Right cardiac atrium (tissue), 5 donors: ENCODE measurements around the gene PTPRG. TPM values are rescaled to one million over a fixed set of nuclear protein-coding genes. Genes with fewer than 3 reads are reported as not detected.

Experiments used
- ATAC-seq, 2 donors: fragments of 200-7000 bp; cut with Tn5 transposase; one replicate each; pipeline versions ENCODE4 v1.8.0 to v1.9.1; 2020; ENCODE audit warnings: moderate library complexity in 2 of 2, mild to moderate bottlenecking in 1 of 2
- DNase-seq, 3 donors: peaks; one replicate each; pipeline ENCODE4 v3.0.0-alpha.2; 2020
- H3K27ac ChIP-seq: one replicate; pipeline ENCODE4 v1.5.1; 2013; ENCODE audit warnings: mild to moderate bottlenecking, low read length, control low read depth, moderate library complexity
- H3K27me3 ChIP-seq: one replicate; pipeline ENCODE4 v1.6.1; 2013; ENCODE audit not compliant: control insufficient read depth, insufficient read depth
- H3K4me1 ChIP-seq: one replicate; pipeline ENCODE4 v1.6.1; 2013; ENCODE audit warnings: low read length; ENCODE audit not compliant: control insufficient read depth, insufficient read depth
- H3K4me3 ChIP-seq: one replicate; pipeline ENCODE4 v1.5.1; 2013; ENCODE audit warnings: low read length, control low read depth
- H3K9me3 ChIP-seq: one replicate; pipeline ENCODE4 v1.6.1; 2013; ENCODE audit warnings: low read length; ENCODE audit not compliant: control insufficient read depth
- whole genome bisulfite sequencing: extraction: QIAGEN DNeasy Blood & Tissue Kit; methylation state at CpG from one replicate; pipeline ENCODE4 v1.1.7; 2013; 5-methylcytosine and 5-hydroxymethylcytosine counted together
- intact Hi-C, 4 donors: fragments of 100-400 bp; cut with DNase I; formaldehyde crosslinking; loops; one replicate each; pipeline versions ENCODE4 v1.11.0 to v1.14.0; 2022 to 2023
- polyA plus RNA-seq: library from polyadenylated mRNA; stranded (reverse); fragments of 200-250 nt; gene quantifications from one replicate; pipeline ENCODE4 v1.2.3, GENCODE V29; 2013
- total RNA-seq, 4 donors: library from RNA; stranded (reverse); fragmentation: NEBNext Ultra II Directional; extraction: Animal tissue kit (Norgen Biotek cat#: 25700); gene quantifications; one replicate each; pipeline ENCODE4 v1.2.1, GENCODE V29; 2021
- donor health status: healthy with polysubstance abuse.
- donor health status: DM: no; HTN: yes; CAD: no.
- donor health status: DM: no; HTN: no; CAD: no.
- donor health status: DM: no; HTN: yes; CAD: no; lungs with severe emphysema.
- donor health status: DM: yes; HTN: yes; CAD: no.

Gene PTPRG
- total and polyA plus RNA-seq, 5 donors, result 8.6 to 50.7 (median 32.3) TPM

DNA sequence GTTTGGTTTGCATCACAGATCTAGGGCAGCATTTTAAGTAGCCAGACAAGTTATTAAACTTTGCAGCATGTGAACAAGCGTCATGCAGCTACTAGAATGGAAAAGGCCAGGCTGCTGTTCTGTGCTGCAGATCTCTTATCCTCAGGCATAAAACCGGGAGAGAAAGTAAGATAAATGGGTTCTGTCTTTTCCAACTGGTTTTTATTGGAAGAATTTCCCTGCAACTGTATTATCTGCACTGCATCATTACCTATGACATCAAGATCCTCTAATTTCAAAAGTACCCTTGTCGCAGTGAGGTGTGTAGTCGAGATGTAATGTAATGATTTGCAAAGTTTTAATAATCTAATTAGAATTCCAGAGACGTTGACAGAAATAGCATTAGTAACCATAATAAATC lies 571.6 kb downstream of the PTPRG start:
- no peak overlapping the region for H3K27ac ChIP-seq
- DNase-seq, result no peak
- WGBS, result 78% methylated on average over 5 of the region's 5 CpGs
- intact Hi-C loops, result no loop called here
- H3K9me3 ChIP-seq, result no peaks in the 10 kb centered on the region
- no peak for ATAC-seq
- H3K27me3 ChIP-seq, result no peaks in the 10 kb centered on the region
- peaks cover 9% of the 10 kb centered on the region for H3K4me1 ChIP-seq
- no peak overlapping the region for H3K4me3 ChIP-seq

DNA sequence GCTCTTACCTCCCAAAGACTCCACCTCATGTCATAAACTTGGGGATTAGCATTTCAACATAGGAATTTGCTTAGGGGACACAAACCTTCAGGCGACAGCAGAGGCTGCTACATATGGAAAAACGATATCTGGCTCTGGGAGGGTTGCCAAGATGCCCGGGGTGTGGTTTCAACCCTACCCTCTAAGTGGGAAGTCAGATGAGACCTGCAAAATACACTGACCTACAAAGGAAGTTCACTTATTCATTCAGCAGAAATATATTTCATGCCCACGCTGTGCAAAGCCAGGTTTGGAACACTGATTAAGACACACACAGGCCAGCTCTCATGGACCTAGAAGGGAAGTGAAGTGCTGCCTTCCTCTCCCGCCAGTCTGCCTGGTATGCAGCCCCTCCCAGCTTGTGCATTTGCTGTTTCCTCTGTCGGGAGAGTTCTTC lies 572.7 kb downstream of the PTPRG start:
- Histone ChIP-seq H3K27me3 (no peaks in the 10 kb centered on the region), H3K27ac (peak overlapping the region; percentile 87), H3K4me3 (no peak overlapping the region), H3K4me1 (peaks cover 9% of the 10 kb centered on the region), H3K9me3 (no peaks in the 10 kb centered on the region)
- intact Hi-C loops, result no loop called here
- WGBS, result 14% methylated on average over 6 of the region's 6 CpGs
- peak; percentile 73 to 85 (median 78) for DNase-seq
- peak; percentile 88 to 96 for ATAC-seq

DNA sequence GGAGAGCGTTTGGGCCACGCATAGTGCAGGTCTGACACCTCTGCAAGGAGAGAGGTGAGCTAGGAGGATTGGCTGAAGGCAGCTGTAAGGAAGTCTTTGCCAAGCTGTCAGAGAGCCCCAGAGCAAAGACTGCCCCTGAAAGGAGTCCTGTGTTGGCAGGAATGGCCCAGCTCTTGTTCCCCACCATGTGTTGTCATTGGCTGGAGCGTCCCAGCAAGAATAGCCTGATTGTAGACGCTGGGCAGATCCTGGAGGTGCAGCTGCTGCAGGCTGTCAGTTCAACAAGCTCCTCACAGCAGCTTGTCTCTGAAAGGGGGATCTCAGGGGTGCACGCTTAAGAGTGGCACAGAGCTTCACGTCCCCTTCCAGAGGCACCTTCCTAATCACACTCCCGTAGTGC lies 574.4 kb downstream of the PTPRG start:
- intact Hi-C loops, result no loop called here
- Histone ChIP-seq H3K4me1 (peaks cover 9% of the 10 kb centered on the region), H3K27ac (no peak overlapping the region), H3K4me3 (no peak overlapping the region), H3K9me3 (no peaks in the 10 kb centered on the region), H3K27me3 (no peaks in the 10 kb centered on the region)
- 84% methylated on average over 7 of the region's 7 CpGs for WGBS
- DNase-seq, result no peak
- no peak for ATAC-seq

DNA sequence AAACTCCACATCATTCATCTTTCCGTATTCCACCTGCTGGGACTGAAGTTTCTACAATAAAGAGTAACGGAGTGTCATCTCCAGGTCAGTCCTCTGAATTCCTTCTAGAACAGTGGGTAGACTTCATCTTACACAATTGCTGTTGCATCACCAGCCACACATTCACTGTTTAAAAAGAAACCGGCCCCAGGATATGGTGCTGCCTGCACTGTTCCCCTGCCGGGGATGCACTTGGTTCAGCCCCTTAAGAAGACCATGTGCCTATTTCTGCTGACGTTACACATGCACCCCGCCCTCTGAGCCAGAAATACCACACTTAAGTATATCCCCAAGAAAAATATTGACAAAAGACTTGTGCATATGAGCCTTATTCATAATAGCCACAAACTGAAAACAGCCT lies 578.6 kb downstream of the PTPRG start:
- H3K4me3 ChIP-seq, result no peak overlapping the region
- H3K4me1 ChIP-seq, result peaks cover 4% of the 10 kb centered on the region
- H3K27ac ChIP-seq, result no peak overlapping the region
- H3K9me3 ChIP-seq, result no peaks in the 10 kb centered on the region
- intact Hi-C loops, result no loop called here
- H3K27me3 ChIP-seq, result no peaks in the 10 kb centered on the region
- ATAC-seq, result peak in 1 of 2 donors; percentile 28
- DNase-seq, result no peak
- WGBS, result 88% methylated on average over 6 of the region's 6 CpGs

DNA sequence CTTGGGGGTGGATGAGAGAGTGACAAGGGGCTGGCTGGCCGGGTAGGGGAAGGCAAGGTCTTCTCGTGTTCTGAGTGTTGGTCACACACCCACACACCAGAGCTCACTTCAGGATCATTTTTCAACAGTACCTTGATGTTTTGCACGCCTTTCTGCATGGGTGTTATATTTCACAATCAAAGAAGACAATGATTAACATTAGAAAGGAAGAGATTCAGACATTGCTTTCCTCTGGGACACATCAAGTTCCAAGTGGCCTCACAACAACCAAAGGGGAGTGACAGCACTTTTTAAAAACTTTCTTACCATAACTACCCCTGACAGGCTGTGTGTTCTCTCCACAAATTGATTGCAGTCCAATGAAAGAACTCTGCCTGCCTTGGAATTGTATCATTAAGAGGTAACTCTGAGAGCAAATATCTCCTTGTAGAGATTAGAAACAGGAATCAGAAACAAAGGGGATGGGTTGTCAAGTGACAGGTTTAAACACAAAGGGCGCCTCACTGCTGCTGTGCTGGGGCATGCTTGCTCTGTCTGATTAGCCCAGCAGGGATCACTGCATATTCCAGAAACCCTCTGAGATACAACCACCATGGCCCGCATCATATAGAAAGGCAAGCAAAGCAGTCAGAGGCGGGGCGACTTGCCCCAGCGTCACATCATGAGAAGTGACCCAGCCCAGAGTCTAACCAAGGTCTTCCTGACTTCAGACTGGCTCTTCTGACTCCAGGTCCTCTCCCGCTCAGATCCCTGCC lies 581.1 kb downstream of the PTPRG start:
- H3K4me1 ChIP-seq, result no peaks in the 10 kb centered on the region
- WGBS, result 85% methylated on average over 9 of the region's 9 CpGs
- DNase-seq, result no peak
- no peak overlapping the region for H3K27ac ChIP-seq
- no peak overlapping the region for H3K4me3 ChIP-seq
- no peaks in the 10 kb centered on the region for H3K9me3 ChIP-seq
- no peaks in the 10 kb centered on the region for H3K27me3 ChIP-seq
- no peak for ATAC-seq
- intact Hi-C loops, result no loop called here

DNA sequence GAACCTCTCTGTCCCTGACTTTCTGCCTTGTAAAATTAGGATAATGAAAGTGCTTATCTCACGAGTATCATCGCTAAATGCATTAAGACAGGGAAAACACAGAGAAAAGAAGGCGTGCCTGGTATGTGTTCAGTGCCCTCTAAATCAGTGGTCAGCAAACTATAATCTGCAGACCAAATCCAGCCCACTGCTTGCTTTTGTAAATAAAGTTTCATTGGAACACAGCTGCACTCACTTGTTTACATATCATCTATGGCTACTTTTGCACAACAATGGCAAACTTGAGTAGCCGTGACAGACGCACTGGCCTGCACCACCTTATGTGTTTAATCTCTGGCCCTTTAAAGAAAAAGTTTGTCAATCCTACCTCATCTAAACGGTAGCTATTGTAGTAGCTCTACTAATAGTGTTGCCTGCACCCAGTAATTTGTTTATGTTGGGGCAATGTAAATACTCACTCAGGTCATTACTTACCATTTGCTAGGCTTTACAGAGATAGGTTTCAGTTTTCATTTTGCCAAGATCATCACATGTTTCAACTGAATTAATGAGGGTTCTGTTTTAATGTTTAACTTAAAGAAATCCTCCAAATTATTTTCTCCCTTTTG lies 582.6 kb downstream of the PTPRG start:
- H3K27ac ChIP-seq, result peak overlapping the region; percentile 10
- no peaks in the 10 kb centered on the region for H3K4me1 ChIP-seq
- ATAC-seq (no peak), DNase-seq (no peak)
- intact Hi-C loops, result no loop called here
- no peaks in the 10 kb centered on the region for H3K9me3 ChIP-seq
- WGBS, result 81% methylated on average over 6 of the region's 6 CpGs
- H3K27me3 ChIP-seq, result no peaks in the 10 kb centered on the region
- no peak overlapping the region for H3K4me3 ChIP-seq

DNA sequence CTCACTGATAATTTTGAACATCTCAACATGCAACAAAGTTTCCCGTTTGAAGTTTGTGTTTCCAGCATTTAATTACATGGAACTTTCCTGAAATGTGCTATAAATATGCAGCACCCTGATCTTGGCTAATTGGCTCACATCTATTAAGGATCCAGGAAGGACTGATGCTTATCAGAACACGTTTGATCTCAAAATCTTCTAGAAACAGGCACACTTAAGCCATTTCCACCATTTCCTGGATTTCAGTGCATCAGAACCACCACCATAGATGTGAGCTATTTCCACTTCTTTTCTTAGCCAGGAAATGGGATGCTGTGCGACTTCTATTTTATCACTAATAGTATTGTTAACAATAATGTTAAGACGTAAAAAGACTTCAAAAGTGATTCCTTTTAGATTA lies 583.1 kb downstream of the PTPRG start:
- Histone ChIP-seq H3K27me3 (no peaks in the 10 kb centered on the region), H3K27ac (no peak overlapping the region), H3K4me3 (no peak overlapping the region), H3K4me1 (no peaks in the 10 kb centered on the region), H3K9me3 (no peaks in the 10 kb centered on the region)
- WGBS, result 54% methylated on average over 4 of the region's 4 CpGs
- DNase-seq (no peak), ATAC-seq (peak in 1 of 2 donors; percentile 70)
- intact Hi-C loops, result no loop called here

DNA sequence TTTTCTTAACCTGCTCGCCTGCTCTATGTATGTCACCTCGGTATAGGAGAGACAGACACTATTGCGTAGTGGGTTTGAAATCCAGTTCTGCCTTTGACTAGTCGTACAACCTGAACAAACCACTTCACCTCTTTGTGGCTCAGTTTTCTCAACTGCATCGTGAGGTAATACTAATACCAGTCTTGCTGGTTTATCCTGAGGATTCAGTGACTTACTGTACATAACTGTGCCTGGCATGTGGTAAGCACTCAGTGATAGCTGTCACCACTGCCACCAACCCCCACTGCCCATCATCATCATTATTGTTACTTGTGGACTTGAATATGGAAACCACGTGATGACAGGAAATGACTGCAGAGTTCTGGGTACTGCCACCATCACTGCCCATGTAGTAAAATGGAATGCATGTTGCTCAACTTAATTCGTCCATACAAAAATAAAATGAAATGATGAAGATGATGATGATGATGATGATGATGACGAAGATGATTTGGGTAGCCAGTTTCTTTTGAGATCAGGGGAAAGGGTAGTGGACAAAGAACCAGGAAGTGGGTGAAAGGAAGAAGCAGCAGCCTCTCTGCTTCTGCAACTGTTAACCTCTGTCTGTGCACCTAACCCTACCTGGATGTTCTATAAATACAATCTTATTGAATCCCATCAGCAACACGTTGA lies 583.9 kb downstream of the PTPRG start:
- H3K27me3 ChIP-seq, result no peaks in the 10 kb centered on the region
- no peak overlapping the region for H3K4me3 ChIP-seq
- no peaks in the 10 kb centered on the region for H3K4me1 ChIP-seq
- intact Hi-C loops, result no loop called here
- peak overlapping the region; percentile 66 for H3K27ac ChIP-seq
- H3K9me3 ChIP-seq, result no peaks in the 10 kb centered on the region
- no peak for ATAC-seq
- 84% methylated on average over 9 of the region's 9 CpGs for WGBS
- DNase-seq, result no peak

DNA sequence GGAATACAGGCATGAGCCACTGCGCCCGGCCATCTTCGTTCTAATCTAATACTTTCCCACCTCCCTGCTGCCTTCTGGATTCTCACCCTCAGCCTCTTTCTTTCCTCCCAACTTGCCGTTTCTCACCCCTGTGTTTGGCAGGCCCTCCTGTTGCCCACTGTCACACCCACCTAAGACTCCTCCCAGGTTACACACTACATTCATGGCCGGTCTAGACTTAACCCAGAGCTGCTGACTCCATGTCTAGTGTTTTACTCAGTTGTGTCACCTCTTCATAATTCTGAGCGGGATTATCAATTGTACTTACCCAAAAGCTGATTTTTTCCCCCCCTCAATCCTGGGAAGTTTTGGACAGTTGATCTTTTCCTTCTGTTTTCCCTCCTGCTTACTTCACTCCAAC lies 588.2 kb downstream of the PTPRG start:
- WGBS, result over 99% methylated on average over 6 of the region's 6 CpGs
- intact Hi-C loops, result no loop called here
- Histone ChIP-seq H3K4me3 (no peak overlapping the region), H3K4me1 (peaks cover 1% of the 10 kb centered on the region), H3K9me3 (no peaks in the 10 kb centered on the region), H3K27ac (no peak overlapping the region), H3K27me3 (no peaks in the 10 kb centered on the region)
- DNase-seq, result no peak
- ATAC-seq, result no peak

DNA sequence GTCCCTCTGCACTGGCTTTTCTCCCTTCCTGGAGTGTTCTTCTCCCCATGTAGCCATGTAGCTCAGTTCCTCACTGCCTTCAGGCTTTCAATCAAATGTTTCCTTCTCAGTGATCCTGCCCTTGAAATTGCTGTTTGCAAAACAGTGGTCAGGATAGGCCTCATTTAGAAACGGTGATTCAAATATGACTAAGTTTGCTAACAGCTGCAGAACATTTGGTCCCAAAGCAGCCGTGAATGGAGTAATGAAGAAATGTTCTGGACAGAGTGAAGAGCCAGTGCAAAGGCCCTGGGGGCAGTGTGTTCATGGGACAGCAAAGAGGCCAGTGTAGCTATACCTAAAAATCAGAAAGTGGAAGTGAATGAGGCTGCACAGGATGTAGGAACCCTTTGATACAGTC lies 588.6 kb downstream of the PTPRG start:
- Histone ChIP-seq H3K27ac (no peak overlapping the region), H3K27me3 (no peaks in the 10 kb centered on the region), H3K4me3 (no peak overlapping the region), H3K9me3 (no peaks in the 10 kb centered on the region), H3K4me1 (peaks cover 4% of the 10 kb centered on the region)
- ATAC-seq (peak; percentile 25 to 43), DNase-seq (peak in 1 of 3 donors; percentile 31)
- intact Hi-C loops, result no loop called here
- WGBS, result 73% methylated on average over 2 of the region's 2 CpGs

DNA sequence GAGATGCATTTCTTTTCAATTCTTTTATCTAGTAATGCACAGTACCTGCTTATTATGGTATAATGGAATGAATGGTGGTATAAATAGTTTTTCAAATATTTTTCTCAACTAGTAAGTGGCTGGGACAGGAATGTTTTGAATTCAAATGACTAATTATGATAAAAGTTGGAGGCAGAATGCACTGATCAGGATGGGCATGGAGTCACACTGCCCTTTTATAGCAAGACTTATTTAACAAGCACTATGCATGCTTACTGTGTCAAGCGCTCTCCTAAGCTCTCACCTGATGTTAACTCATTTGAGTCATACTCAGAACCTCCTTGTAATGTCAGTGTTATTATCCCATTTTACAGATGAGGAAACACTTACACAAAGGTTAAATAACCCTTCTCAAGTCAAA lies 590.2 kb downstream of the PTPRG start:
- no peaks in the 10 kb centered on the region for H3K9me3 ChIP-seq
- no peak overlapping the region for H3K4me3 ChIP-seq
- intact Hi-C loops, result no loop called here
- no peak overlapping the region for H3K27ac ChIP-seq
- no peak for DNase-seq
- no peaks in the 10 kb centered on the region for H3K27me3 ChIP-seq
- H3K4me1 ChIP-seq, result peaks cover 4% of the 10 kb centered on the region
- no peak for ATAC-seq
- 91% methylated on average over 1 of the region's 1 CpG for WGBS
